ENCODE data around the gene CNTNAP5. TPM values are rescaled to one million over a fixed set of nuclear protein-coding genes. Genes with fewer than 3 reads are reported as not detected.
A peak's percentile ranks its signal among the peaks of the same experiment; 100 is the strongest.

Gene CNTNAP5
- total RNA-seq, 1 donor from 2014 or later, result not detected

- H4K20me1 ChIP-seq (ENCODE audit: low read depth), result no peaks in the 10 kb centered on the region
- H3K9me3 ChIP-seq (ENCODE audit: low read depth), result no peaks in the 10 kb centered on the region
- no peaks in the 10 kb centered on the region for H3K79me2 ChIP-seq (ENCODE audit: low read depth)
- peak overlapping the region; percentile 18 for H2AFZ ChIP-seq (replicated peaks)
- H3K9me3 Mint-ChIP-seq, result no peaks in the 10 kb centered on the region
- peaks cover 16% of the 10 kb centered on the region for H3K4me1 Mint-ChIP-seq
- no peak overlapping the region for H3K4me3 ChIP-seq
- H3K4me2 ChIP-seq, result no peak overlapping the region
- no peaks in the 10 kb centered on the region for H3F3A ChIP-seq (ENCODE audit: low read depth)
- no peaks in the 10 kb centered on the region for H3K36me3 Mint-ChIP-seq
- H3K27ac Mint-ChIP-seq, result no peak overlapping the region
- H3K9ac ChIP-seq, result no peak overlapping the region
- H3K4me1 ChIP-seq, result no peaks in the 10 kb centered on the region
- H3K36me3 ChIP-seq, result no peaks in the 10 kb centered on the region
- no peak overlapping the region for H3K27ac ChIP-seq
- no peak overlapping the region for H3K4me3 Mint-ChIP-seq
- DNase-seq (ENCODE audit: low spot score), result no peak
- no peak for TF ChIP-seq EZH2 (IDR thresholded peaks at IDR 0.05)
- no peak for TF ChIP-seq EZH2phosphoT487 (IDR thresholded peaks at IDR 0.05)
- no peak for TF ChIP-seq CTCF (IDR thresholded peaks at IDR 0.05)
- H3K27me3 ChIP-seq, result no peaks in the 10 kb centered on the region
- H3K27me3 Mint-ChIP-seq (ENCODE audit: insufficient read depth, low read depth), result peaks cover 4% of the 10 kb centered on the region
Observed at GRCh38 chr2:124652099-124652498, 627.0 kb downstream of the CNTNAP5 start.

DNA sequence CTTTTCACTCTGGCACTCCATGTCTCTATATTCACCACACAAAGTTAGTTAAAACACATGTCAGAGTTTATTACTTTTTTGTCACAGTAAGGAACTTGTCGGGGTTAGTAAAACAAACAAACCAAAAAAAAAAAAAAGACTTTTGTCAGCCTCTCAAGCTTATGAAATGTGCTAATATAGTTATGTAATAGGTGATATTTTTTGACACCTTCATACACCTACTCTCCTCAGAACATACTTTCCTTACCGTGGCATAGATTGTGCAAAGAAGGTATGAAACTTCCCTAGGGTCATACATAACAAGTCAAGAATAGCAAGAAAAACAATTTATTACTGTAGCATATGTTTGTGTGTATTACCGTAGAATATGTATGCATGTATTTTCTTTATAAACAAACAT is 633.3 kb downstream of the CNTNAP5 start:
- H3K27me3 ChIP-seq, result no peaks in the 10 kb centered on the region
- no peak overlapping the region for H3K27ac ChIP-seq
- H3K4me3 ChIP-seq, result no peak overlapping the region
- no peak for DNase-seq (ENCODE audit: low spot score)
- no peak overlapping the region for H2AFZ ChIP-seq (replicated peaks)
- H3K36me3 Mint-ChIP-seq, result no peaks in the 10 kb centered on the region
- no peaks in the 10 kb centered on the region for H3K36me3 ChIP-seq
- no peaks in the 10 kb centered on the region for H3K4me1 ChIP-seq
- no peaks in the 10 kb centered on the region for H3K9me3 Mint-ChIP-seq
- H3K4me1 Mint-ChIP-seq, result no peaks in the 10 kb centered on the region
- H3K9me3 ChIP-seq (ENCODE audit: low read depth), result no peaks in the 10 kb centered on the region
- H3F3A ChIP-seq (ENCODE audit: low read depth), result no peaks in the 10 kb centered on the region
- no peaks in the 10 kb centered on the region for H3K79me2 ChIP-seq (ENCODE audit: low read depth)
- H4K20me1 ChIP-seq (ENCODE audit: low read depth), result no peaks in the 10 kb centered on the region
- no peak overlapping the region for H3K4me2 ChIP-seq
- H3K27ac Mint-ChIP-seq, result no peak overlapping the region
- H3K4me3 Mint-ChIP-seq, result no peak overlapping the region
- H3K27me3 Mint-ChIP-seq (ENCODE audit: insufficient read depth, low read depth), result peaks cover 4% of the 10 kb centered on the region
- H3K9ac ChIP-seq, result no peak overlapping the region
- TF ChIP-seq CTCF (IDR thresholded peaks at IDR 0.05), result no peak

- H3K9ac ChIP-seq, result no peak overlapping the region
- no peaks in the 10 kb centered on the region for H3K79me2 ChIP-seq (ENCODE audit: low read depth)
- no peak overlapping the region for H3K4me3 ChIP-seq
- no peak for TF ChIP-seq EZH2 (IDR thresholded peaks at IDR 0.05)
- no peak for TF ChIP-seq EZH2phosphoT487 (IDR thresholded peaks at IDR 0.05)
- TF ChIP-seq CTCF (IDR thresholded peaks at IDR 0.05), result no peak
- no peak overlapping the region for H2AFZ ChIP-seq (replicated peaks)
- Mint-ChIP-seq H3K36me3 (no peaks in the 10 kb centered on the region), H3K27ac (no peak overlapping the region), H3K9me3 (no peaks in the 10 kb centered on the region), H3K4me3 (no peak overlapping the region), H3K27me3 (ENCODE audit: insufficient read depth, low read depth) (peaks cover 3% of the 10 kb centered on the region), H3K4me1 (peaks cover under 1% of the 10 kb centered on the region)
- no peaks in the 10 kb centered on the region for H3K36me3 ChIP-seq
- H3K4me1 ChIP-seq, result no peaks in the 10 kb centered on the region
- no peak overlapping the region for H3K4me2 ChIP-seq
- H3K9me3 ChIP-seq (ENCODE audit: low read depth), result no peaks in the 10 kb centered on the region
- H3F3A ChIP-seq (ENCODE audit: low read depth), result no peaks in the 10 kb centered on the region
- H3K27ac ChIP-seq, result no peak overlapping the region
- no peaks in the 10 kb centered on the region for H4K20me1 ChIP-seq (ENCODE audit: low read depth)
- DNase-seq (ENCODE audit: low spot score), result no peak
- H3K27me3 ChIP-seq, result no peaks in the 10 kb centered on the region
Observed at GRCh38 chr2:124661558-124661957, 636.5 kb downstream of the CNTNAP5 start.
